Keratinocyte (primary cell): ENCODE data around the gene OR8A1. TPM values are rescaled to one million over a fixed set of nuclear protein-coding genes. Genes with fewer than 3 reads are reported as not detected.

Experiments used
- DNase-seq: peaks from one replicate; pipeline ENCODE4 v3.0.0-alpha.2; 2011; ENCODE audit warnings: low read depth, missing footprints, low spot score
- FAIRE-seq: peaks from 2 replicates; lab custom pipeline; 2011; peaks lifted over from hg19 to GRCh38; lab: Jason Lieb, UNC
- H2AFZ ChIP-seq: 2 replicates; pipeline ENCODE4 v1.6.0; 2012; ENCODE audit warnings: low read length, control low read depth, inconsistent platforms; ENCODE audit not compliant: control insufficient read depth
- H3K27ac ChIP-seq: 2 replicates; pipeline ENCODE4 v1.5.1; 2011; ENCODE audit warnings: low read length; ENCODE audit not compliant: control insufficient read depth, insufficient read depth
- H3K27me3 ChIP-seq: 3 replicates; pipeline ENCODE4 v1.6.0; 2011; ENCODE audit warnings: low read length; ENCODE audit not compliant: control insufficient read depth, insufficient read depth; ENCODE audit errors: extremely low read depth
- H3K36me3 ChIP-seq, 2 experiments: 2 replicates in 1 of 2; 3 replicates in 1 of 2; pipeline ENCODE4 v1.5.1; 2011; ENCODE audit warnings: low read length in 2 of 2, mild to moderate bottlenecking in 1 of 2; ENCODE audit not compliant: control insufficient read depth in 2 of 2, insufficient read depth in 2 of 2; ENCODE audit errors: extremely low read depth in 1 of 2
- H3K4me1 ChIP-seq: 3 replicates; pipeline ENCODE4 v1.5.1; 2011; ENCODE audit warnings: low read length; ENCODE audit not compliant: control insufficient read depth, insufficient read depth; ENCODE audit errors: extremely low read depth
- H3K4me2 ChIP-seq: 3 replicates; pipeline ENCODE4 v1.6.0; 2011; ENCODE audit warnings: low read depth, low read length; ENCODE audit not compliant: control insufficient read depth, insufficient read depth; ENCODE audit errors: extremely low read depth
- H3K4me3 ChIP-seq, 3 experiments: fragments of 200-600 bp in 1 of 3; sonication (generic) in 1 of 3; 2 replicates in 2 of 3; 3 replicates in 1 of 3; pipeline ENCODE4 v1.5.1; 2011 to 2016; ENCODE audit warnings: low read length in 3 of 3, mild to moderate bottlenecking in 3 of 3, control low read depth in 2 of 3, inconsistent platforms in 1 of 3, low read depth in 1 of 3, mixed read lengths in 1 of 3, mixed run types in 1 of 3, moderate library complexity in 1 of 3; ENCODE audit not compliant: control insufficient read depth in 2 of 3, insufficient read depth in 2 of 3; ENCODE audit errors: extremely low read depth in 1 of 3
- H3K79me2 ChIP-seq: 2 replicates; pipeline ENCODE4 v1.6.0; 2012; ENCODE audit warnings: low read length; ENCODE audit not compliant: control insufficient read depth, insufficient read depth
- H3K9ac ChIP-seq: 3 replicates; pipeline ENCODE4 v1.6.0; 2011; ENCODE audit warnings: low read length; ENCODE audit not compliant: control insufficient read depth, insufficient read depth; ENCODE audit errors: extremely low read depth
- H3K9me1 ChIP-seq: 3 replicates; pipeline ENCODE4 v1.6.0; 2011; ENCODE audit warnings: low read length; ENCODE audit not compliant: control insufficient read depth, insufficient read depth; ENCODE audit errors: extremely low read depth
- H3K9me3 ChIP-seq: 2 replicates; pipeline ENCODE4 v1.5.1; 2012; ENCODE audit warnings: low read depth, low read length; ENCODE audit not compliant: control insufficient read depth
- H4K20me1 ChIP-seq: 3 replicates; pipeline ENCODE4 v1.6.0; 2011; ENCODE audit warnings: low read length; ENCODE audit not compliant: control insufficient read depth, insufficient read depth; ENCODE audit errors: extremely low read depth
- CTCF ChIP-seq, 3 experiments: IDR thresholded peaks in 1 of 3; conservative IDR thresholded peaks in 1 of 3; optimal IDR thresholded peaks in 1 of 3; 2 replicates in 2 of 3; 3 replicates in 1 of 3; pipeline versions ENCODE3 to v1.5.1; 2011; ENCODE audit warnings: low read length in 3 of 3, mild to moderate bottlenecking in 3 of 3, moderate library complexity in 2 of 3, control low read depth in 1 of 3, inconsistent platforms in 1 of 3; ENCODE audit not compliant: insufficient read depth in 2 of 3; ENCODE audit errors: extremely low read depth in 1 of 3
- EZH2 ChIP-seq: IDR thresholded peaks from one replicate; pipeline ENCODE4 v1.6.1; 2012; ENCODE audit warnings: inconsistent platforms, mild to moderate bottlenecking, low read length, moderate library complexity
- dilution Hi-C: fragments of 300-500 bp; cut with MboI; formaldehyde crosslinking; loops from one replicate; pipeline ENCODE4 v1.7.0; 2020; ENCODE audit warnings: low sequenced_read_pairs; ENCODE audit not compliant: extremely low pct_ligation_motif_present
- polyA plus RNA-seq, 5 experiments: library from polyadenylated mRNA; depleted of rRNA in 3 of 5; stranded (reverse) in 3 of 5; stranded (forward) in 1 of 5; unstranded in 1 of 5; fragments of >200 nt; gene quantifications; 1 replicate in 1 of 5; 2 replicates in 3 of 5; 3 replicates in 1 of 5; pipeline versions ENCODE4 v1.2.1 to v1.2.3, GENCODE V29; 2011 to 2012; ENCODE audit warnings: missing spikeins in 2 of 5, low read depth in 1 of 5, low replicate concordance in 1 of 5

Gene OR8A1
- polyA plus RNA-seq, 1 donor (not counting 4 experiments of a cell fraction or from before 2014, with no cell fraction given), result not detected

- no peaks in the 10 kb centered on the region for H3K4me1 ChIP-seq
- DNase-seq (no peak), FAIRE-seq (no peak)
- no peaks in the 10 kb centered on the region for H3K9me3 ChIP-seq
- no peaks in the 10 kb centered on the region for H3K79me2 ChIP-seq
- H4K20me1 ChIP-seq, result no peaks in the 10 kb centered on the region
- H3K4me2 ChIP-seq, result no peak within 1 kb of the TSS
- H3K36me3 ChIP-seq, result no peaks in the 10 kb centered on the region
- no peak within 1 kb of the TSS for H2AFZ ChIP-seq
- dilution Hi-C loops, result no loop called here
- H3K27ac ChIP-seq, result no peak within 1 kb of the TSS
- H3K9me1 ChIP-seq, result no peaks in the 10 kb centered on the region
- no peak for TF ChIP-seq CTCF (optimal IDR thresholded peaks at IDR 0.05 in 1 of 3, IDR thresholded peaks at IDR 0.05 in 1 of 3, conservative IDR thresholded peaks at IDR 0.05 in 1 of 3; ENCODE audit: extremely low read depth in 1 of 3, insufficient read depth in 2 of 3, low read length in 3 of 3)
- H3K27me3 ChIP-seq, result no peaks in the 10 kb centered on the region
- no peak within 1 kb of the TSS for H3K9ac ChIP-seq
- H3K4me3 ChIP-seq, result no peak within 1 kb of the TSS
These were observed 41.3 kb downstream of the OR8A1 start, which contains the start of gene PANX3 for GRCh38 chr11:124611064-124611463. Gene PANX3 (plus strand): TSS chr11:124611428. CDS start chr11:124611557, 129 bp downstream.

DNA sequence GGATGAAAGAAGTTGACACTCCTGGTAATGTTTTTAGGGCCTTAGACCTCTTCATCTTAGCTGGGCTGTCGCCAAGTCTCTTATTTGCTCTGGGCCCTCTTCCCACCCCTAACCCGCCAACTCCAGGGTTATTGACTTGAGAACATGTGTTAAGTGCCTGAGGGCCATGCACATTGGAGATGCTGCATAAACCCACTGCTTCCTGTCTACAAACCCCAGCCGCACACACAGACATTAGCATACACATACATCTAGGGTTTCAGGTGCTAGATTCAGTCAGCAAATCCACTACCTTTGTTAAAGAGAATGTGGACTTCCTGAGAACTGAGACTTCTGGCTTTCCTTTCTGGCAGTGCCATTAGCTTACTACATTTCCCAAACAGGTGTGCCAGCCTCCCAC is 42.2 kb downstream of the OR8A1 start:
- no peaks in the 10 kb centered on the region for H3K79me2 ChIP-seq
- H3K9ac ChIP-seq, result no peak overlapping the region
- no peaks in the 10 kb centered on the region for H4K20me1 ChIP-seq
- H3K36me3 ChIP-seq, result no peaks in the 10 kb centered on the region
- H3K9me1 ChIP-seq, result no peaks in the 10 kb centered on the region
- H3K4me2 ChIP-seq, result no peak overlapping the region
- TF ChIP-seq CTCF (optimal IDR thresholded peaks at IDR 0.05 in 1 of 3, IDR thresholded peaks at IDR 0.05 in 1 of 3, conservative IDR thresholded peaks at IDR 0.05 in 1 of 3; ENCODE audit: extremely low read depth in 1 of 3, insufficient read depth in 2 of 3, low read length in 3 of 3) (no peak), EZH2 (no peak)
- H3K9me3 ChIP-seq, result no peaks in the 10 kb centered on the region
- no peak overlapping the region for H3K27ac ChIP-seq
- dilution Hi-C loops, result no loop called here
- H3K4me3 ChIP-seq, result no peak overlapping the region
- no peak overlapping the region for H2AFZ ChIP-seq
- no peaks in the 10 kb centered on the region for H3K27me3 ChIP-seq
- no peaks in the 10 kb centered on the region for H3K4me1 ChIP-seq
- no peak for DNase-seq
- FAIRE-seq, result no peak
